Measurements from ENCODE around the gene ICA1L.

Gene ICA1L

DNA sequence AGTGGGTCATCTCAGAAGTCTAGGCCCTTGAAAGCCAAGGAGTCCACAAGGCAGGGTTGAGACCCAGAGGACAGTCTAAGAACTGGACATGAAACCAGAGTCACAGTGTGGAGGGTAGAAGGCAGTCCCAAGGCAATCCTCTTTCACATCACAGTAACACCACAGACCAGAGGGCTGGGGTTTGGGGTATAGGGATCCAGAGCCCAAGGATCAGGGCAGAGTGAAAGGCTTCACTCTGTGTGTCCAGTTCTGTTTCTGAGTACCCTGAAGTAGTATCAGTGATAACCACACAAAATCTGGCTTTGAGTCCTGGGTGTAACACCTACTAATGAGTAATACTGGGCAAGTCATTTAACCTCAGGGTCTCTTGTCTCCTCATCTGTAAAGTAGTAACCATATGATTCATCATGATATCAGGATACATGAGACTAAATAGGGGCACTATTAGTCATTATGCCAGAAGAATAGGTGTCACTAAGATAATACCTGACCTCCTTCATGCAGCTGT, 91.0 kb downstream of the ICA1L start:
- no peak for DNase-seq

DNA sequence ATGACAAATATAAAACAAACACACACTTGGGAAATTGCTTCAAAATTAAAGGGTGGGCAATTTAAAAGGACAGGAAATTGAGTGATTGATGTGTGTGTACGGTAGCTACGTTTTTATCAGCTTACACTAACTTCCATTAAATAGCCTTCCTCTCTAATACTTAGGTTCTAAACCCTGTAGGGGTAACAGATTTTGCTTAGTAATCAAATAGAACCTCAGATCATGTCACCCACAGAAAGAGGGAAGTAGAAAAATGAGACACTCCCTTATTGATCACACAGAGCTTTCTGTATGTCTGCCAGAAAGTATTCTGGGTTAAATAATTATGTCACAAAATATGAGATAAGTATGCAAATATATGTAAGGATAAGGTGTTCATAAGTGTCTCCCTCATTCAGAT, 93.3 kb downstream of the ICA1L start:
- no peak for DNase-seq

DNA sequence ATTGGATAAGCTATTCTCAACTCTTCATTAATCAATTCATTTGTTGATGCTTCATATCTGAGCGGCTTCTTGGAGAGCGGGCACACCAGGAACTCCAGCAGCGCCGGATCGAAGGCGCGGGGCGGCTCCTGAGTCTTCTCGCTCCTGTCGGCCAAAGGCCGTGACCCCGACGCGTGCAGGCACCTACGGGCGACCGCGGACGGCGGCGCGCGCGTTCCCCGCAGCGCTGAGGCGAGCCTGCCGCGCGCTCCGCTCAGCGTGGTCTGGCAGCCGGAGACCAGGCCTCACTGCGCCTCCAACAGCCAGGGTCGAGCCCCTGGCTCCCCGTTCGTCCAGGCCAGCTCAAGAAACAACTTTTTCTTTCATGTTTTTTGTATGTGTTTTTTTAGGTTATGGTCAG, 97.5 kb downstream of the ICA1L start:
- DNase-seq: no peak

DNA sequence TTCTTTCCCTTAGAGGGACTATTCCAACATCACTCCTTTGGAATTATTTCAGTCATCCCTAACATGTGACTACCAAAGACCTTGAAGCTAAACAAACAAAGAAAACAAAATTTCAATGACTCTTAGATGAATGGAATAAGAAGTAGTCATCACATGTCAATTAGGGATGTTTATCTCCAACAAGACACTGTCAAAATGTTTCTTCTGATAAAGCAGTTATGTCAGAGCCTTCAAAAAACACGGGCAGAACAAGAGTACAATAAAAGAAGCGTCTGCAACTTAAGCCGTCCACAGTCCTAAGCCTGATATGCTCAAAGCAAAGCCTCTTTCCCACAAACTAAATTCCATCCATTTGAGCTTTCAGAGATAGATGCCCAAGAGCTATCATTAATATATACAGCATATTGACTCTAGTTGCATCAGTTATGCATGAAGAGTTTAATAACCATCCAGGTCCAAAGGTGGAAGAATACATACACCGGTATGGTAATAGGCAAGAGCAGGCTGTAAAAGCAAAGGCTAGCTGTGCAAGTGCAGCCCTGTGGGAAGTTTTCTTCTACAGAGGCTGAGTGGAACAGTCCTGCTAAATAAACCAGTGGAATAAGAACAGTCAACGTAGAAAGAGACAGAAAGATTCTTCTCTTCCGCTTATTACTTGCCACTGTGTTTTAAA, 98.1 kb downstream of the ICA1L start:
- DNase-seq: no peak

DNA sequence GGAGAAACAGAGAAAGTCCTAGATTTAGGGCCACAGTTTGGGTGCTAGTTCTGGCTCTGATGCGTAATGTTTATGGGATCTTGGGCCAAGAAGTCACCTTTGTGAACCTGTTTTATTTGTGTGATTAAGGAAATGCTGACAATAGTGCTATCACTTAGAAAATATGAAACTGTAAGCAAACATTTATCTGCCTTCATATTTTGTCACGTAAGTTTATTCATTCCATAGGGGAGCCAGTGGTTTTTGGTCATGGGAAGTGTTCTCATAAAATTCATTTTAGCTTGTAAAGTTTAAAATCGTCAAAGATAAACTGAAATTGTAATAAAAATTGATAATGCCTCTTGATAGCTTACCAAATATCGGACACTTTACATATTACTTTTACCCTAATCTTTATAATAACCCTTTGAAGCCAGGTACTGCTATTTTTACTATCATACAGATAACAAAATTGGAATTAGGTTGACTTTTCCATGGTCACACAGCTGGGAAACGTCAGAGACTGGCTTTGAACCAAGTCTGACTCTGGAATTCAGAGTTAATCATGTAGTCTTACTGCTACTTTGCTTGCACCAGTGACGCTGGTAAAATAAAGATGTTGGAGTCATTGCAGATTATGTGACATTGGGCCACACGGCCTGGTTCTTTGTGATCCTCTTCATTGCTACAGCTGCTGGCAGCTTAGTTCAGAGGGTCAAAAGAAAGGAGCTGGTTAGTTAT, 99.7 kb downstream of the ICA1L start:
- DNase-seq: no peak

DNA sequence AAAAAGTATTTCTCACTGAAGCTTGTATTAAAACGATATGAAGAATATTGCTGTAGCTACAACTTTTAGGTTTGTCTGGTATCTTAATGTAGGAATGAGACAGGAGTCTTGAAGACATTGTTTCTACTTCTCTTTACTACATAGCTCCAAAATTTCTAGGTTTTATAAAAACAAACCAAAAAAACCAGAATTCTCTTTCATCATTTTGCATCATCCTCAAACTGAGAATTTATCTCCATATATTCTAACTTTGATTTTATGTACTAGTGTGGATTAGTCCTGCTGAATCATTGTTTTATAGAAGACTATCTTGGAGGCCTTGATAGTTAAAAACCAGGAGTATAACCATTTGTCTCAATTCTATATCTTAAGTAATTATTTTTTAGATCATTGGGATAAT, 100.2 kb downstream of the ICA1L start:
- DNase-seq: no peak

DNA sequence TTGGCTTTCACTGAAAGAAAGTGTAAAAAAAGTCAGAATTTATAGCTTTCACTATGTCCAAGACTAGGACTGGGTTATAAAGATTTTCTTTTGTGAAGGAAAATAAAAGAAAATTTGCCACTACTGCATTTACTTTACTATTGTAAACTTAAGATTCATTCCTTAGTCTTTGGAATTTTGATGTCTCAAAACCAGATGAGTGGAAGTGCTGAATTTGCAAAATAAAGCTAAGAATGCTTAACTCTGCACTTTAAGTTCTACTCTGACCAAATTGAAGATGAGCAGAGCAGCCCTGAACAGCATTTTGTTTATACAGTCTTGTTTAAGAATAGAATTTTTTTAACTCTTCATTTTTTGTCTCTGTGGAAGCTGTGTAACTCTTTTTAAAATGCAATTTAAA, 102.4 kb downstream of the ICA1L start:
- DNase-seq: no peak

DNA sequence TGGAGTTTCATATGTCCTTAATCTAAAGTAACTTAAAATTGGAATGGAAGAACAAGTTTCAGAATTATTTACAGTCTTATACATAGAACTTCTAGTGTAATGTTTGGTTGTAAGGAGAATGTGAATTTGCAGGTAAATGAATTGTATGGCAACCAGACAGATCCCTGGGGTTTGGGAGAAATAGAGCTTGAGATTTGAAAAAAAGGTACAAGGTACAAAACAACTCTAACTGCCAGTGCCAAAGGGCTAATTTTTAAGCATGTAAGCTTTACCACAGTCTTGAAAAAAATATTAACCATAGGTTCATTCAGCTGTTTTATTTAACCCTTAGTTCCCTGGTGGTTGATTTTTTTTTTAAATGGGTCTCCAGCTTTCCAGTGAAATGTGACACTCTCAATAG, 103.3 kb downstream of the ICA1L start:
- DNase-seq: no peak

DNA sequence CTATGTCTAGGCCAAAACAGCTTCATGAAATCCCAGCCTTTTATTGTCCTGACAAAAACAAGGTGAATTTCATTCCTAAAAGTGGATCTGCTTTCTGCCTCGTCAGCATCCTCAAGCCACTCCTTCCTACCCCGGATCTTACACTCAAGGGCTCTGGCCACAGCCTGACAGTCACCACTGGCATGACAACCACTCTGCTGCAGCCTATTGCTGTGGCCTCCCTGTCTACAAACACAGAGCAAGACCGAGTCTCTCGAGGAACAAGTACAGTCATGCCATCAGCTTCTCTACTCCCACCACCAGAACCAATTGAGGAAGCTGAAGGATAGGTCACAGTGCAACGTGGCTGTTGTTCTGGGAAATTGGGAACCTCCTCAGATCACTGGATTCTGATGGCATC, 106.1 kb downstream of the ICA1L start:
- DNase-seq: no peak

DNA sequence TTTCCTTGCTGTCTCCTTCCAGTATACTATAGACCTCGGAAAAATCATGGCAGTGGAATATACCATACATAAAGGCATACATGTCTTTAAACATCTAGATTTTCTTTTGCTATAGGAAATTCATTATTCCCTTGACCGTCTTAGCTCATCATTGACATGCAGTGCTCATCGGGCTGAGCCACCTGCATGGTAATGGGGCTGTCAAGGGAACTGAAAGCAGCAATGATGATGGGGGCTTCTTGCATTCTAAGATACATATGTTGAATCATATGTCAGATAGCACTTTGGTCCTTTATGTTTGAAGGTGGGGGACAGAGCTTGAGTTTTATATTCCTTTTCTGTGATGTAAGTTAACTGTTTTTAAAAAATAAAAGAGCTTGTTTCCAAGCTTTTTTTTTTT, 106.6 kb downstream of the ICA1L start:
- no peak for DNase-seq

DNA sequence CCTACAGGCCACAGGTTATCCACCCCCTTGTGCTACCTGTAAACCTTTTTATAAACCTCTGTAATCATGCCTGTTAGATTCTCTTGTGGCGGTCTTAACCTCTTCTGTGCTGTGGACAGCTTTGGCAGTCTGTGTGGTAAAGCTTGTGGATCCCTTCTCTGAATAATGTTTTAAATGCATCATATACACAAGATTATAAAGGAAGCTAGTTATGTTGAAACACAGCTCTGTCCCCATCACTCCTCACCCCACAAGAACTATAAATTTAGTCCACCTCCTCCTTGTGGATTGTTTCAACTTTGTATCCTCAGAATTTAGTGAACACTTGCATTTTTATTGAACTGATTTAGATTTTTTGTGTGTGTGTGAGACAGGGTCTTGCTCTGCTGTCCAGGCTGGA, 107.7 kb downstream of the ICA1L start:
- no peak for DNase-seq

DNA sequence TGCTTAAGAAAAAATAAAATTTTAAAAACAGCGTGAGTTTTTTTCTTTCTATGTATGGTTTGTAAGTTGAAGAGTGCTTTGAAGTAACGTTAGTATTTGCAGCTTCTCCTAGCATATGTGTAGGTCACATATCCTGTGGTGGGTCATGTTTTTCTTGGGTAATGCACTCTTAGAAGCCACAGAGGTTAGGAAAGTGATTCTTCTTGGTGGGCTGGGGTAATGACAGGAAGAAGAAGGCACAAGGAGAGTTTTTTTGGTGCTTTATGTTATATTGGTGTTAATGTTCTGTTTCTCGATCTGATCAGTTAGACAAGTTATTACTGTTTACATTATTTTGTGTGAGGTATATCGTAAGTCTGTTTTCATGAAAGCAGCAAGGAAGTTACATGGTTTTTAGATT, 109.0 kb downstream of the ICA1L start:
- DNase-seq: no peak

DNA sequence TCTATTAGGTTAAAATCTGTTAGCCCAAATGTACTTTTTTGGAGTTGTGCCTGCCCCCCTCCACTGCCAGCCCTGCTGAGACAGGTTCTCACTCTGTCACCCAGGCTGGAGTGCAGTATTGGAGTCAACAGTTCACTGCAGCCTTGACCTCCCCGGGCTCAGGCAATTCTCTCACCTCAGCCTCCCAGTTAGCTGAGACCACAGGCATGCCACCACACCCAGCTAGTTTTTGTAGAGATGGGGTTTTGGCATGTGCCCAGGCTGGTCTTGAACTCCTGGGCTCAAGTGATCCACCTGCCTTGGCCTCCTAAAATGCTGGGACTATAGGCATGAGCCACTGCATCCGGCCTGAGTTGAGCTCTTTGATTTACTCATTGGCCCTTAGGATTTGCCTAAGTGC, 110.7 kb downstream of the ICA1L start:
- DNase-seq: no peak

DNA sequence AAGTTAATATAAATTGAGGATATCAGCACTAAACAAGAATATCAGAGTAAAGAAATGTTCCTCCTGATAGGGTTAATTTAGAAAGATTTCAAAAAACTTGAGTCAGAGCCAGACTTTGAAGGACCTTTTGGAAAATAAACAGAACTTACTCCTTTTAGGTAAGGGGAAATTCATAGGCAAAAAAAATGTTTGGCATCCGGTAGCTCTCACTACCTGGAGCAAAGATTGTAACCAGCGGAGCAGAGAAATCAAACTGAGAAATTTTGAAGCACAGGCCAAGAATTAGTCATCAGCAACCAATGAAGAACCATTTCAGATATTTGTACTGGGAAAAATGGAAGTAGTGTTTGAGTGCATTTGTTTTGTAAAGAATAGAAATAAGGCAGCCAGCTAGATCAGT, 113.0 kb downstream of the ICA1L start:
- DNase-seq: no peak

DNA sequence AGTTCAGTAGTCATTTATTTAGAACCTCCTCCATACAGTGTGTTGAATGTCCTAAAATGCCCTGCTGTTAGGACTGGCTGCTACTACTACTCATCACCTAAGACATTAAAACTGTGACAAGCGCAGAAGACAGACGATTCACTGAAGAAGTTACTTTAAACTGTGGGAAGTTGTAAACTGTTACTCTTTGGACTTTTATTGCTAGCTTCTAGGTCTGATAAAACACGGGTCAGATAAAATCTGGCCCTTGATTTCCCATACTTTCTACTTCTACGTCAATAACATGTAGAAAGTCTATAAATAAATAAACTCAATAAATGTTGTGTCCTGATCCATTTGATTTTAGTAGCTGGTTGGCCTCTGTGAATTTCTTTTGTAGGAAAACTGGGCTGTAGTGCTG, 113.4 kb downstream of the ICA1L start:
- DNase-seq: no peak

DNA sequence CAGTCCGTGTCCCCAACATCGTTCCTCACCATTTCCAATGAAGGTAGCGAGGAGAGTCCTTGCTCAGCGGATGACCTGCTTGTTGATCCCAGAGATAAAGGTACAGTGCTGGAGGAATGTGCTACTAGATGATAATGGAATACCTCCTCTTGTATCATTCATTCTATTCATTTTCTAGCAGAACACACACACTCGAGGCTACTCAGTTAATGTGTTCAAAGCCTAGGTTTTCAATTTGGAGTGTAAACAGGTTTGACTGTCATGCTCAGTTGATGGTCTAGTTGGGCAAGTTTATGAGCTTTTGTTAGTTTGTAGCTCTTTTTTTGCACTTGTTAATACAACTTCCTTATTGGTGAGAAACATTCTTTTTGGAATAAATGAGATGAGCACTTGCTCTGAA, 114.2 kb downstream of the ICA1L start:
- DNase-seq: no peak

DNA sequence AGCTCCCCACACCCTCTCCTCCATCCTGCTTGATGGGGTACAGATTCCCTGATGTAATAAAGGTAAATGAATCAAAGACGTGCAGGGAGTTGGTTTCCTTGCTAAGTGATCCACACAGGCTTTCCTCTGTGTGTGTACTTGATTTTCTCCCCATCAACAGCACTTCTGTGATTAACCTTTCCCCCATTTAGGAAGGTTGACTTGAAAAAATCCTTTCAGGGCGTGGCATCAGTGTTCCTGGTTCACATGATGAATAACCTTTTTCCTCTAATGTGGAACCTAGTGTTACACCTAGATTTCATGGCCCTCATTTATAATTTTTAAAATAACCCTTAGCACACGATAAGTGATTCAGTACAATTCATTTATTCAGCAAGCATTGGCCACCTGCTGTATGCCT, 115.0 kb downstream of the ICA1L start:
- no peak for DNase-seq

DNA sequence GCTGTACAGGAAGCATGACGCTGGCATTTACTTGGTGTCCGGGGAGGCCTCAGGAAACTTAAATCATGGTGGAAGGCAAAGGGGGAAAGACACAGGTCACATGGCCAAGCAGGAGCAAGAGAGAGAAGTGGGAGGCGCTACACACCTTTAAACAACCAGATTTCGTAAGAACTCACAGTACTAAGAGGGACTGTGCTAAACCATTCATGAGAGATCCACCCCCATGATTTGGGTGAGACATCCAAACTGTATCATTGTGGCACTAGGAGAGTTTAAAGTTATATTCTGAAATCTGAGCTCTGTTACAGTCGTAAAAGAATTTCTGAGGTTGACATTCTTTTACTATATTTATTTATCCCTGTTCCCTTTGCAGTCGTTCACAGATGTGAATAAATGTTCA, 116.6 kb downstream of the ICA1L start:
- no peak for DNase-seq

DNA sequence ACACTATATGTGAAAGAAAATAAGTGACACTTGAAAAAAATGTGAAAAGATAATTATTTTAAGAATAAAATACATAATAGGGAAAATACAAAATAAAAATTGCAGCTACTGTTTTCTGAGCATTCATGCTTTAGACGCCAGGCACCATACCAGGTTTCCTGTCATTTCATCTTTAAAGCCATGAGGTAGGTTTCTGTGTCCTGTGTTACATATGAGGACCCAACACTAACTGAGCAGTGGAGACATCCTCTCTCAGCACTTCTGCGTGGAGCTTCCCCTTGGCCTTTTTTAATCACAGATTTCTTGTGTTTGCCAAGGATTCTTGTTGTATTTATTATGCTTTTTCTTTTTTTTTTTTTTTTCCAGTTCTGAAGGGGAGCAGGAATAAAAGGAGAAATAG, 119.5 kb downstream of the ICA1L start:
- DNase-seq: no peak

DNA sequence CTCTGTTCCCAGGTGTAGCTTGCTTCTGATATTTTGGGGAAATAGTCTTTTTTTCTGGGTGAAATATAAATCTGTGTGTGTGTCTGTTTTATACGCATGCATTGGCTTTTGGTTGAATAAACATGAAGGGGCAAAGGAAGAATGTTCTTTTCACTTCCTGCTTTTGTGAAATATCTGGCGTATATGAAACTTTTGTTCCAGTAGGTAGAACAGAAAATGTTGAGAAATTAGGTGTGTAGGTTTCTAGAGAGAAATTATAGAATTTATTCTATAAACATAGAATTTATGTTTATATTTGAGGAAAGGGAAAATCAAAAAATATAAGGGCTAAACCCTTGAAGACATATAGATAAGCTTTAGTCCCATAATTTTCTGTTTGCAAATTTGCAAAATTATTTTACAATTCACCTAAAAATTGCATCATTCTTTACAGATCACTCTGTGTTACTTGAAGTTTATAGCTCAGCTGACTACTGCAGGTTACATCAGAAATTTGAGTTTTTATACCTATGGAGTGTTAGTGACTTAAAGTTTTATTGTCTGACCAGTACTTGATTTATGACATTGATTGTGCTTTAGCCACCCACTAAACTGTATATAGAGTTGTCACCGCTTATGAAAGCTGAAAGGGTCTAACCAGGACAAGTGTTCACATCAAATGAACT, 120.7 kb downstream of the ICA1L start:
- DNase-seq: no peak

DNA sequence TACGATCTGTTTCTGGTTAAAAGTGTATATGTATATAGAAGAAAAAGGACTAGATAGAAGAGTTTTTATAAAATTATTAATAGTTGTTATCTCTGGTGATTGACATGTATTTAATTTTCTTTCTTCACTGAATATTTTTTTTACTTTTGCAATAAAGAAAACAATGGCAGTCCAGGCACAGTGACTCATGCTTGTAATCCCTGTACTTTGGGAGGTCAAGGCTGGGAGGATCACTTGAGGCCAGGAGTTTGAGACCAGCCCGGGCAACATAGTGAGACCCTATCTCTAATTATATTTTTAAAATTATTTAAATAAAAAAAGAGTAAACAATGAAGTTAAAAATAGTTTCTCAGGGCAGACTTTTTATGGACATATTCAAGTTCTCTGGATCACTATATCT, 122.1 kb downstream of the ICA1L start:
- no peak for DNase-seq

DNA sequence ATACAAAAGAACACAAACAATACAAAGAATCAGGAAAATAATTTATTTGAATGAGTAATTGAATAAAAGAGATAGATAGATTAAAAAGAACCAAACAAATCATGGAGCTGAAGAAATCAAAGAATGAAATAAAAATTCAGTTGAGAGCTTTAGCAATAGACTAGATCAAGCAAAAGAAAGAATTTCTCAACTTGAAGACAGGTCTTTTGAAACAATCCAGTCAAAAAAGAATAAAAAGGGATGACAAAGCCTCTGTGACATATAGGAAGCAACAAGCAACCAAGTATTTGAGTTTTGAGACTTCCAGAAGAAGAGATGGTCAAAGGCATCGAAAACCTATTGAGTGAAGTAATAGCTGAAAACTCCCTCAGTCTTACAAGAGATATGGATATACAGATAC, 128.0 kb downstream of the ICA1L start:
- no peak for DNase-seq

DNA sequence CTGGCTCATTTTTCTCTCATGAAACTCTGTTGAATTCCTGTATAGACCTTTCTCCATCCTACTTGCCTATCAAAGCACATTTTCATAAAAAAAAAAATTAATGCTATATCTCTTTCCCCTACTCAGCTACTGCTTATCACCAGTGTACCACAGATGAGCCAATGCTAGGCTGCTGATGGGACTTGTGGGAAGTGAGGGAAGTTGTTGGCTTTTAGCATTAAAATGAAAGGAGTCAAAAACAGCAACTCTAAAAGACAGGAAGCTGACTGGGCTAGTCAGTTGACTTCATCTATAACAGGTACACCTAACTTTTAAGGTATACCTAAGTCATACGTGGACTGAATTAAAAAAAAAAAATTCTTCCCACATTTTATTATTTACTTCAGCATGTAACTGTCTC, 134.7 kb downstream of the ICA1L start:
- DNase-seq: no peak

DNA sequence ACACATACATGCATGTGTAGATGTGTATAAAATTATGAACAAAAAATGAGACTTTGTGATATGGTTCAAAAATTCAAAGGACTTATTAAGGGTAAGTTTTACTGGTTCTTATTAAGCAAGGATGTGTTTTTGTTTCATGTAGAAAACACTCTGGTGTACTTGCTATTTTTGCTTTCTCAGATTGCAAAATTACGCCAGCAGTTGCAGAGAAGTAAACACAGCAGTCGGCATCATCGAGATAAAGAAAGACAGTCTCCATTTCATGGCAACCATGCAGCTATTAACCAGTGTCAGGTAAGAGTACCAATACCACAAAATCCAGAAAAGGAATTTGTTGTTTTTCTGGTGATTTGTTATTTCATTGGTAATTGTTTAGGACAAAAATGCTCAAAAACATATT, 145.5 kb downstream of the ICA1L start:
- no peak for DNase-seq

Measured in SHP77 treated with DMSO at 0.1 percent for 48 hours (cell line).